Liver (tissue), 9 donors: Measurements from ENCODE around the gene ANO10. TPM values are rescaled to one million over a fixed set of nuclear protein-coding genes. Genes with fewer than 3 reads are reported as not detected.
A peak's percentile ranks its signal among the peaks of the same experiment; 100 is the strongest.

ENCODE experiments used
- DNase-seq: peaks from one replicate; pipeline ENCODE4 v3.0.0-alpha.2; 2017; ENCODE audit warnings: low spot score
- H3K27ac ChIP-seq, 2 donors: one replicate each; pipeline ENCODE4 v1.7.0; 2013; ENCODE audit warnings: inconsistent platforms in 2 of 2, low read length in 2 of 2, control low read depth in 1 of 2, low read depth in 1 of 2, mild to moderate bottlenecking in 1 of 2
- H3K27me3 ChIP-seq, 4 donors: one replicate each; pipeline versions ENCODE4 v1.6.1 to v1.7.0; 2013; ENCODE audit warnings: low read length in 3 of 4, inconsistent platforms in 1 of 4, mild to moderate bottlenecking in 1 of 4, moderate library complexity in 1 of 4; ENCODE audit not compliant: control insufficient read depth in 4 of 4, insufficient read depth in 4 of 4
- H3K36me3 ChIP-seq, 4 donors: one replicate each; pipeline versions ENCODE4 v1.6.1 to v1.7.0; 2013; ENCODE audit warnings: low read length in 3 of 4, mild to moderate bottlenecking in 3 of 4, low read depth in 1 of 4, moderate library complexity in 1 of 4; ENCODE audit not compliant: control insufficient read depth in 4 of 4, insufficient read depth in 3 of 4
- H3K4me1 ChIP-seq, 4 donors: one replicate each; pipeline versions ENCODE4 v1.6.1 to v1.7.0; 2013; ENCODE audit warnings: low read length in 3 of 4, mild to moderate bottlenecking in 3 of 4, moderate library complexity in 1 of 4; ENCODE audit not compliant: control insufficient read depth in 4 of 4, insufficient read depth in 4 of 4
- H3K4me3 ChIP-seq, 3 donors: one replicate each; pipeline versions ENCODE4 v1.6.1 to v1.7.0; 2013; ENCODE audit warnings: low read length in 3 of 3, control low read depth in 1 of 3, low read depth in 1 of 3, mild to moderate bottlenecking in 1 of 3
- H3K9ac ChIP-seq, 2 donors: one replicate each; pipeline ENCODE4 v1.7.0; 2013; ENCODE audit warnings: low read length in 2 of 2, mild to moderate bottlenecking in 2 of 2, moderate library complexity in 2 of 2, control low read depth in 1 of 2, low read depth in 1 of 2
- H3K9me3 ChIP-seq, 4 donors: one replicate each; pipeline versions ENCODE4 v1.6.1 to v1.7.0; 2013; ENCODE audit warnings: low read length in 3 of 4; ENCODE audit not compliant: control insufficient read depth in 4 of 4
- ATF3 ChIP-seq: IDR thresholded peaks from 2 replicates; pipeline ENCODE4 v1.6.1; 2016; ENCODE audit warnings: antibody characterized with exemption
- CTCF ChIP-seq: fragments of 150-350 bp; IDR thresholded peaks from 2 replicates; pipeline ENCODE4 v1.5.1; 2017; ENCODE audit warnings: improper control_type of control experiment, low read depth, low read length; ENCODE audit not compliant: missing input control
- EGR1 ChIP-seq, 2 donors: IDR thresholded peaks; 2 replicates each; pipeline ENCODE4 v1.6.1; 2016 to 2018; ENCODE audit warnings: antibody characterized with exemption in 2 of 2, low read depth in 2 of 2
- FOXA1 ChIP-seq: IDR thresholded peaks from 2 replicates; pipeline ENCODE4 v1.6.1; 2016; ENCODE audit warnings: antibody characterized with exemption
- GABPA ChIP-seq, 2 donors: IDR thresholded peaks in 1 of 2; conservative IDR thresholded peaks in 1 of 2; 2 replicates each; pipeline ENCODE4 v1.6.1; 2016; ENCODE audit warnings: antibody characterized with exemption in 2 of 2, mild to moderate bottlenecking in 1 of 2, moderate library complexity in 1 of 2
- HNF4A ChIP-seq, 2 donors: conservative IDR thresholded peaks; 2 replicates each; pipeline ENCODE4 v1.6.1; 2016; ENCODE audit warnings: antibody characterized with exemption in 2 of 2, mild to moderate bottlenecking in 2 of 2
- HNF4G ChIP-seq: IDR thresholded peaks from 2 replicates; pipeline ENCODE4 v1.6.1; 2016; ENCODE audit warnings: antibody characterized with exemption
- JUND ChIP-seq, 2 donors: IDR thresholded peaks; 2 replicates each; pipeline ENCODE4 v1.6.1; 2016; ENCODE audit warnings: antibody characterized with exemption in 2 of 2
- RAD21 ChIP-seq, 2 donors: IDR thresholded peaks; 2 replicates each; pipeline ENCODE4 v1.6.1; 2016; ENCODE audit warnings: antibody characterized with exemption in 2 of 2, mild to moderate bottlenecking in 2 of 2
- REST ChIP-seq: IDR thresholded peaks from 2 replicates; pipeline ENCODE4 v1.6.1; 2016; ENCODE audit warnings: antibody characterized with exemption, mild to moderate bottlenecking
- RXRA ChIP-seq, 2 donors: IDR thresholded peaks; 2 replicates each; pipeline ENCODE4 v1.6.1; 2017 to 2018; ENCODE audit warnings: antibody characterized with exemption in 2 of 2, mild to moderate bottlenecking in 1 of 2
- TAF1 ChIP-seq: conservative IDR thresholded peaks from 2 replicates; pipeline ENCODE4 v1.6.1; 2016; ENCODE audit warnings: antibody characterized with exemption, mild to moderate bottlenecking
- YY1 ChIP-seq: IDR thresholded peaks from 2 replicates; pipeline ENCODE4 v1.6.1; 2016; ENCODE audit warnings: antibody characterized with exemption, mild to moderate bottlenecking
- ZBTB33 ChIP-seq: IDR thresholded peaks from 2 replicates; pipeline ENCODE4 v1.6.1; 2016; ENCODE audit warnings: antibody characterized with exemption
- WGBS: extraction: QIAGEN DNeasy Blood & Tissue Kit; methylation state at CpG from one replicate; pipeline ENCODE4 v1.1.7; 2013; 5-methylcytosine and 5-hydroxymethylcytosine counted together
- polyA plus RNA-seq, 2 donors: library from polyadenylated mRNA; stranded (reverse) in 1 of 2; unstranded in 1 of 2; fragments of 200-250 nt in 1 of 2; fragments of >200 nt in 1 of 2; fragmentation: Nextera tagmentation in 1 of 2; extraction: Ambion mirVana in 1 of 2; gene quantifications; one replicate each; pipeline versions ENCODE4 v1.2.1 to v1.2.3, GENCODE V29; 2013 to 2015
- total RNA-seq, 2 donors: library from RNA; depleted of rRNA; stranded (reverse); fragments of >200 nt; gene quantifications; one replicate each; pipeline ENCODE4 v1.2.3, GENCODE V29; 2014
- donor health status: healthy.
- donor health status: healthy.
- donor health status: healthy.
- donor health status: healthy.
- donor health status: healthy.

Gene ANO10
- total and polyA plus RNA-seq, 4 donors, result 5.6 to 8.7 (median 6.8) TPM

- Histone ChIP-seq H3K27ac (no peak overlapping the region), H3K9ac (no peak overlapping the region), H3K27me3 (no peaks in the 10 kb centered on the region), H3K4me3 (no peak overlapping the region), H3K4me1 (peaks cover 0 to 8% (median 0%) of the 10 kb centered on the region in 4 donors), H3K36me3 (no peaks in the 10 kb centered on the region), H3K9me3 (no peaks in the 10 kb centered on the region)
- no peak for DNase-seq
- TF ChIP-seq GABPA (IDR thresholded peaks at IDR 0.05 in 1 of 2, conservative IDR thresholded peaks at IDR 0.05 in 1 of 2), result no peak
- TF ChIP-seq FOXA1, result no peak
- TF ChIP-seq ZBTB33, result no peak
- no peak for TF ChIP-seq HNF4G
- no peak for TF ChIP-seq RAD21 (IDR thresholded peaks at IDR 0.05)
- 98% methylated on average over 2 of the region's 2 CpGs for WGBS
These were observed 22.6 kb upstream of the ANO10 start for GRCh38 chr3:43644443-43644842.

- peaks cover 0 to 7% (median 0%) of the 10 kb centered on the region in 4 donors for H3K4me1 ChIP-seq
- H3K4me3 ChIP-seq, result no peak overlapping the region
- H3K36me3 ChIP-seq, result no peaks in the 10 kb centered on the region
- no peak for DNase-seq
- peak overlapping the region in 1 of 2 donors; percentile 57 for H3K27ac ChIP-seq
- H3K27me3 ChIP-seq, result no peaks in the 10 kb centered on the region
- no peaks in the 10 kb centered on the region for H3K9me3 ChIP-seq
- 49% methylated on average over 4 of the region's 4 CpGs for WGBS
- H3K9ac ChIP-seq, result no peak overlapping the region
- TF ChIP-seq REST (peak; percentile 18), RXRA (IDR thresholded peaks at IDR 0.05) (peak in 1 of 2 donors; percentile 64), EGR1 (IDR thresholded peaks at IDR 0.05; ENCODE audit: low read depth in 2 of 2) (no peak), JUND (IDR thresholded peaks at IDR 0.05) (no peak), CTCF (no peak), ATF3 (peak; percentile 27), YY1 (no peak), HNF4A (conservative IDR thresholded peaks at IDR 0.05) (peak; percentile 43 to 71), TAF1 (no peak)
These were observed 19.7 kb upstream of the ANO10 start for GRCh38 chr3:43641306-43642114.
